ENCODE data around the gene DES. TPM values are rescaled to one million over a fixed set of nuclear protein-coding genes. Genes with fewer than 3 reads are reported as not detected.

The DES gene
- total and polyA plus RNA-seq, 2 of the 13 experiments (the other 11 are each of a cell fraction or from before 2014, with no cell fraction given) = not detected

DNA sequence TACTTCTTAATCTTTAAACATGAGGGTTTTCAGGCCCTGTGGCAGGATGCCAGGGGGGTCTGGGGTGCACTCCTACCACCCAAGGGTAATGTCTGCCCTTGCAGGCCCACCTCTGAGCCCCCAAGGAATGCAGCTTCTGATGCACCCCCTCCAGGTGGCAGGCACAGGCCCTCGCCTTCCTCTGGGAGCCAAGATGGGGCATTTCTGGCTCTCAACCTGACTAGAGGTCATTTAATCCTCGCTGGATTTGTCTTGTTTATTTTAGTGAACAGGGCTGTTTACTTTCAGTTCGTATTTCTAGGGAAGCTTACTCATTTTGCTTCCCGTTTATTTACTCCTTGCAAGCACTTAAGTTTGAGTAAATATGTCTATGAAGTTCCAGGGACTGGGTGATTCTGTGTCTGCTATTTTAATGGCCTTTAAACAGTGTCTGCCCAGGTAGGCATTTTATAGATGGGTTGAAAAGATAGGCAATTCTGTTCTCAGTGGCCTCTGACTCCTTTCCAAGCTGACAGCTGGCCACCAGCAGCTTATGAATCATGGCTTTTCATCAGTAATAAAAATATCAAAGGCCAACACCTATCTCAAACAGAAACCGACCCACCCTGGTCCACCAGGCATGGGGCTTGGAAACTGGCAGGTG, 19.3 kb upstream of the DES start (continued):
- TF ChIP-seq, protein P1, sequence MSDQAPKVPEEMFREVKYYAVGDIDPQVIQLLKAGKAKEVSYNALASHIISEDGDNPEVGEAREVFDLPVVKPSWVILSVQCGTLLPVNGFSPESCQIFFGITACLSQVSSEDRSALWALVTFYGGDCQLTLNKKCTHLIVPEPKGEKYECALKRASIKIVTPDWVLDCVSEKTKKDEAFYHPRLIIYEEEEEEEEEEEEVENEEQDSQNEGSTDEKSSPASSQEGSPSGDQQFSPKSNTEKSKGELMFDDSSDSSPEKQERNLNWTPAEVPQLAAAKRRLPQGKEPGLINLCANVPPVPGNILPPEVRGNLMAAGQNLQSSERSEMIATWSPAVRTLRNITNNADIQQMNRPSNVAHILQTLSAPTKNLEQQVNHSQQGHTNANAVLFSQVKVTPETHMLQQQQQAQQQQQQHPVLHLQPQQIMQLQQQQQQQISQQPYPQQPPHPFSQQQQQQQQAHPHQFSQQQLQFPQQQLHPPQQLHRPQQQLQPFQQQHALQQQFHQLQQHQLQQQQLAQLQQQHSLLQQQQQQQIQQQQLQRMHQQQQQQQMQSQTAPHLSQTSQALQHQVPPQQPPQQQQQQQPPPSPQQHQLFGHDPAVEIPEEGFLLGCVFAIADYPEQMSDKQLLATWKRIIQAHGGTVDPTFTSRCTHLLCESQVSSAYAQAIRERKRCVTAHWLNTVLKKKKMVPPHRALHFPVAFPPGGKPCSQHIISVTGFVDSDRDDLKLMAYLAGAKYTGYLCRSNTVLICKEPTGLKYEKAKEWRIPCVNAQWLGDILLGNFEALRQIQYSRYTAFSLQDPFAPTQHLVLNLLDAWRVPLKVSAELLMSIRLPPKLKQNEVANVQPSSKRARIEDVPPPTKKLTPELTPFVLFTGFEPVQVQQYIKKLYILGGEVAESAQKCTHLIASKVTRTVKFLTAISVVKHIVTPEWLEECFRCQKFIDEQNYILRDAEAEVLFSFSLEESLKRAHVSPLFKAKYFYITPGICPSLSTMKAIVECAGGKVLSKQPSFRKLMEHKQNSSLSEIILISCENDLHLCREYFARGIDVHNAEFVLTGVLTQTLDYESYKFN (CRISPR knock-in tag; conservative IDR thresholded peaks at IDR 0.05) = peak; percentile 42
- TF ChIP-seq, protein P2, sequence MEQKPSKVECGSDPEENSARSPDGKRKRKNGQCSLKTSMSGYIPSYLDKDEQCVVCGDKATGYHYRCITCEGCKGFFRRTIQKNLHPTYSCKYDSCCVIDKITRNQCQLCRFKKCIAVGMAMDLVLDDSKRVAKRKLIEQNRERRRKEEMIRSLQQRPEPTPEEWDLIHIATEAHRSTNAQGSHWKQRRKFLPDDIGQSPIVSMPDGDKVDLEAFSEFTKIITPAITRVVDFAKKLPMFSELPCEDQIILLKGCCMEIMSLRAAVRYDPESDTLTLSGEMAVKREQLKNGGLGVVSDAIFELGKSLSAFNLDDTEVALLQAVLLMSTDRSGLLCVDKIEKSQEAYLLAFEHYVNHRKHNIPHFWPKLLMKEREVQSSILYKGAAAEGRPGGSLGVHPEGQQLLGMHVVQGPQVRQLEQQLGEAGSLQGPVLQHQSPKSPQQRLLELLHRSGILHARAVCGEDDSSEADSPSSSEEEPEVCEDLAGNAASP (CRISPR knock-in tag; IDR thresholded peaks at IDR 0.05; ENCODE audit: borderline replicate concordance) = peak; percentile 46; the same call in 1 of the 2 replicates
- TF ChIP-seq RBAK (CRISPR knock-in tag; IDR thresholded peaks at IDR 0.05) = no peak
- peak; percentile 40; the same call in 1 of the 2 replicates for TF ChIP-seq SAP130 (CRISPR knock-in tag; IDR thresholded peaks at IDR 0.05; ENCODE audit: low read depth)
- no peak for TF ChIP-seq ZNF232 (CRISPR knock-in tag; IDR thresholded peaks at IDR 0.05; ENCODE audit: borderline replicate concordance)
- TF ChIP-seq ZNF382 (CRISPR knock-in tag; IDR thresholded peaks at IDR 0.05; ENCODE audit: borderline replicate concordance) = no peak
- TF ChIP-seq WIZ (CRISPR knock-in tag; IDR thresholded peaks at IDR 0.05) = no peak
- TF ChIP-seq GATAD2A (CRISPR knock-in tag; IDR thresholded peaks at IDR 0.05) = peak; percentile 82
- no peak for TF ChIP-seq GPN1 (CRISPR knock-in tag; IDR thresholded peaks at IDR 0.05; ENCODE audit: borderline replicate concordance)
- TF ChIP-seq, protein P3, sequence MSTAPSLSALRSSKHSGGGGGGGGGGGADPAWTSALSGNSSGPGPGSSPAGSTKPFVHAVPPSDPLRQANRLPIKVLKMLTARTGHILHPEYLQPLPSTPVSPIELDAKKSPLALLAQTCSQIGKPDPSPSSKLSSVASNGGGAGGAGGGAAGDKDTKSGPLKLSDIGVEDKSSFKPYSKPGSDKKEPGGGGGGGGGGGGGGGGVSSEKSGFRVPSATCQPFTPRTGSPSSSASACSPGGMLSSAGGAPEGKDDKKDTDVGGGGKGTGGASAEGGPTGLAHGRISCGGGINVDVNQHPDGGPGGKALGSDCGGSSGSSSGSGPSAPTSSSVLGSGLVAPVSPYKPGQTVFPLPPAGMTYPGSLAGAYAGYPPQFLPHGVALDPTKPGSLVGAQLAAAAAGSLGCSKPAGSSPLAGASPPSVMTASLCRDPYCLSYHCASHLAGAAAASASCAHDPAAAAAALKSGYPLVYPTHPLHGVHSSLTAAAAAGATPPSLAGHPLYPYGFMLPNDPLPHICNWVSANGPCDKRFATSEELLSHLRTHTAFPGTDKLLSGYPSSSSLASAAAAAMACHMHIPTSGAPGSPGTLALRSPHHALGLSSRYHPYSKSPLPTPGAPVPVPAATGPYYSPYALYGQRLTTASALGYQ (CRISPR knock-in tag; IDR thresholded peaks at IDR 0.05) = 0 out of 2 replicates have a peak, but pooled peaks have one; percentile 30
- TF ChIP-seq, protein P4, sequence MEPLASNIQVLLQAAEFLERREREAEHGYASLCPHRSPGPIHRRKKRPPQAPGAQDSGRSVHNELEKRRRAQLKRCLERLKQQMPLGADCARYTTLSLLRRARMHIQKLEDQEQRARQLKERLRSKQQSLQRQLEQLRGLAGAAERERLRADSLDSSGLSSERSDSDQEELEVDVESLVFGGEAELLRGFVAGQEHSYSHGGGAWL (CRISPR knock-in tag; IDR thresholded peaks at IDR 0.05) = no peak
- TF ChIP-seq, protein P5, sequence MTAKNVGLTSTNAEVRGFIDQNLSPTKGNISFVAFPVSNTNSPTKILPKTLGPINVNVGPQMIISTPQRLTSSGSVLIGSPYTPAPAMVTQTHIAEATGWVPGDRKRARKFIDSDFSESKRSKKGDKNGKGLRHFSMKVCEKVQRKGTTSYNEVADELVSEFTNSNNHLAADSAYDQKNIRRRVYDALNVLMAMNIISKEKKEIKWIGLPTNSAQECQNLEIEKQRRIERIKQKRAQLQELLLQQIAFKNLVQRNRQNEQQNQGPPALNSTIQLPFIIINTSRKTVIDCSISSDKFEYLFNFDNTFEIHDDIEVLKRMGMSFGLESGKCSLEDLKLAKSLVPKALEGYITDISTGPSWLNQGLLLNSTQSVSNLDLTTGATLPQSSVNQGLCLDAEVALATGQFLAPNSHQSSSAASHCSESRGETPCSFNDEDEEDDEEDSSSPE (CRISPR knock-in tag; IDR thresholded peaks at IDR 0.05) = no peak
- no peak for TF ChIP-seq NFKB2 (CRISPR knock-in tag; IDR thresholded peaks at IDR 0.05; ENCODE audit: borderline replicate concordance)
- TF ChIP-seq DPF2 (CRISPR knock-in tag; IDR thresholded peaks at IDR 0.05; ENCODE audit: borderline replicate concordance, low read depth) = no peak
- TF ChIP-seq, protein P6, sequence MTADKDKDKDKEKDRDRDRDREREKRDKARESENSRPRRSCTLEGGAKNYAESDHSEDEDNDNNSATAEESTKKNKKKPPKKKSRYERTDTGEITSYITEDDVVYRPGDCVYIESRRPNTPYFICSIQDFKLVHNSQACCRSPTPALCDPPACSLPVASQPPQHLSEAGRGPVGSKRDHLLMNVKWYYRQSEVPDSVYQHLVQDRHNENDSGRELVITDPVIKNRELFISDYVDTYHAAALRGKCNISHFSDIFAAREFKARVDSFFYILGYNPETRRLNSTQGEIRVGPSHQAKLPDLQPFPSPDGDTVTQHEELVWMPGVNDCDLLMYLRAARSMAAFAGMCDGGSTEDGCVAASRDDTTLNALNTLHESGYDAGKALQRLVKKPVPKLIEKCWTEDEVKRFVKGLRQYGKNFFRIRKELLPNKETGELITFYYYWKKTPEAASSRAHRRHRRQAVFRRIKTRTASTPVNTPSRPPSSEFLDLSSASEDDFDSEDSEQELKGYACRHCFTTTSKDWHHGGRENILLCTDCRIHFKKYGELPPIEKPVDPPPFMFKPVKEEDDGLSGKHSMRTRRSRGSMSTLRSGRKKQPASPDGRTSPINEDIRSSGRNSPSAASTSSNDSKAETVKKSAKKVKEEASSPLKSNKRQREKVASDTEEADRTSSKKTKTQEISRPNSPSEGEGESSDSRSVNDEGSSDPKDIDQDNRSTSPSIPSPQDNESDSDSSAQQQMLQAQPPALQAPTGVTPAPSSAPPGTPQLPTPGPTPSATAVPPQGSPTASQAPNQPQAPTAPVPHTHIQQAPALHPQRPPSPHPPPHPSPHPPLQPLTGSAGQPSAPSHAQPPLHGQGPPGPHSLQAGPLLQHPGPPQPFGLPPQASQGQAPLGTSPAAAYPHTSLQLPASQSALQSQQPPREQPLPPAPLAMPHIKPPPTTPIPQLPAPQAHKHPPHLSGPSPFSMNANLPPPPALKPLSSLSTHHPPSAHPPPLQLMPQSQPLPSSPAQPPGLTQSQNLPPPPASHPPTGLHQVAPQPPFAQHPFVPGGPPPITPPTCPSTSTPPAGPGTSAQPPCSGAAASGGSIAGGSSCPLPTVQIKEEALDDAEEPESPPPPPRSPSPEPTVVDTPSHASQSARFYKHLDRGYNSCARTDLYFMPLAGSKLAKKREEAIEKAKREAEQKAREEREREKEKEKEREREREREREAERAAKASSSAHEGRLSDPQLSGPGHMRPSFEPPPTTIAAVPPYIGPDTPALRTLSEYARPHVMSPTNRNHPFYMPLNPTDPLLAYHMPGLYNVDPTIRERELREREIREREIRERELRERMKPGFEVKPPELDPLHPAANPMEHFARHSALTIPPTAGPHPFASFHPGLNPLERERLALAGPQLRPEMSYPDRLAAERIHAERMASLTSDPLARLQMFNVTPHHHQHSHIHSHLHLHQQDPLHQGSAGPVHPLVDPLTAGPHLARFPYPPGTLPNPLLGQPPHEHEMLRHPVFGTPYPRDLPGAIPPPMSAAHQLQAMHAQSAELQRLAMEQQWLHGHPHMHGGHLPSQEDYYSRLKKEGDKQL (CRISPR knock-in tag; IDR thresholded peaks at IDR 0.05; ENCODE audit: low read depth) = peak; percentile 82

Data from HepG2 (cell line).